Smooth muscle cell (in vitro differentiated cells): ENCODE measurements around the gene POU6F1. TPM values are rescaled to one million over a fixed set of nuclear protein-coding genes. Genes with fewer than 3 reads are reported as not detected.
A peak's percentile ranks its signal among the peaks of the same experiment; 100 is the strongest.

Experiments
- DNase-seq: peaks from one replicate; lab custom pipeline; 2025; ENCODE audit not compliant: unreplicated experiment; lab: John Stamatoyannopoulos, UW
- H2AFZ ChIP-seq: fragments of 200-600 bp; sonication (generic); 2 replicates; pipeline ENCODE4 v1.6.0; 2016; ENCODE audit warnings: antibody characterized with exemption, low read depth, mild to moderate bottlenecking
- H3F3A ChIP-seq: fragments of 200-600 bp; sonication (generic); 2 replicates; pipeline ENCODE4 v1.6.0; 2017; ENCODE audit warnings: antibody characterized with exemption, low read depth
- H3K27ac ChIP-seq: fragments of 200-600 bp; sonication (generic); 2 replicates; pipeline ENCODE4 v1.5.1; 2016; ENCODE audit warnings: low read depth, mild to moderate bottlenecking
- H3K27me3 ChIP-seq: fragments of 200-600 bp; sonication (generic); 2 replicates; pipeline ENCODE4 v1.6.1; 2016; ENCODE audit warnings: low read depth, mild to moderate bottlenecking
- H3K36me3 ChIP-seq: fragments of 200-600 bp; sonication (generic); 2 replicates; pipeline ENCODE4 v1.5.1; 2016; ENCODE audit warnings: low read depth
- H3K4me1 ChIP-seq: fragments of 200-600 bp; sonication (generic); 2 replicates; pipeline ENCODE4 v1.5.1; 2016; ENCODE audit warnings: low read depth
- H3K4me2 ChIP-seq: fragments of 200-600 bp; sonication (generic); 2 replicates; pipeline ENCODE4 v1.6.0; 2016; ENCODE audit warnings: mild to moderate bottlenecking
- H3K4me3 ChIP-seq: fragments of 200-600 bp; sonication (generic); 2 replicates; pipeline ENCODE4 v1.5.1; 2016; ENCODE audit warnings: mild to moderate bottlenecking
- H3K79me2 ChIP-seq: fragments of 200-600 bp; sonication (generic); 2 replicates; pipeline ENCODE4 v1.6.0; 2016; ENCODE audit warnings: low read depth, mild to moderate bottlenecking
- H3K9ac ChIP-seq: fragments of 200-600 bp; sonication (generic); 2 replicates; pipeline ENCODE4 v1.6.0; 2016; ENCODE audit warnings: low read depth
- H3K9me3 ChIP-seq: fragments of 200-600 bp; sonication (generic); replicated peaks from 2 replicates; pipeline ENCODE4 v1.5.1; 2016; ENCODE audit warnings: low read depth
- H4K20me1 ChIP-seq: fragments of 200-600 bp; sonication (generic); 2 replicates; pipeline ENCODE4 v1.6.0; 2016; ENCODE audit warnings: low read depth
- WGBS: methylation state at CpG from one replicate; pipeline ENCODE4 v1.1.7; 2016; ENCODE audit warnings: low lambda C conversion rate; 5-methylcytosine and 5-hydroxymethylcytosine counted together
- polyA plus RNA-seq: library from polyadenylated mRNA; unstranded; fragments of >200 nt; fragmentation: Nextera tagmentation; extraction: Ambion mirVana; gene quantifications from 2 replicates; pipeline ENCODE4 v1.2.1, GENCODE V29; 2016
- total RNA-seq: library from RNA; depleted of rRNA; stranded (reverse); fragments of >200 nt; gene quantifications from 2 replicates; pipeline ENCODE4 v1.2.3, GENCODE V29; 2014
- TF ChIP-seq, protein P1 (sequence below): fragments of 200-600 bp; sonication (generic); IDR thresholded peaks from 2 replicates; pipeline ENCODE4 v1.5.1; 2017; ENCODE audit warnings: borderline replicate concordance, mild to moderate bottlenecking, antibody characterized with exemption; ENCODE audit not compliant: insufficient read depth, poor library complexity, severe bottlenecking

POU6F1 gene
- total and polyA plus RNA-seq, 2 experiments from 2014 or later, result 4.6 to 7.9 TPM

- no peaks in the 10 kb centered on the region for H3F3A ChIP-seq
- H3K4me1 ChIP-seq, result no peaks in the 10 kb centered on the region
- H3K79me2 ChIP-seq, result peaks cover 81% of the 10 kb centered on the region
- peaks cover 76% of the 10 kb centered on the region for H4K20me1 ChIP-seq
- no peak overlapping the region for H3K9ac ChIP-seq
- H2AFZ ChIP-seq, result no peak overlapping the region
- TF ChIP-seq, protein P1, sequence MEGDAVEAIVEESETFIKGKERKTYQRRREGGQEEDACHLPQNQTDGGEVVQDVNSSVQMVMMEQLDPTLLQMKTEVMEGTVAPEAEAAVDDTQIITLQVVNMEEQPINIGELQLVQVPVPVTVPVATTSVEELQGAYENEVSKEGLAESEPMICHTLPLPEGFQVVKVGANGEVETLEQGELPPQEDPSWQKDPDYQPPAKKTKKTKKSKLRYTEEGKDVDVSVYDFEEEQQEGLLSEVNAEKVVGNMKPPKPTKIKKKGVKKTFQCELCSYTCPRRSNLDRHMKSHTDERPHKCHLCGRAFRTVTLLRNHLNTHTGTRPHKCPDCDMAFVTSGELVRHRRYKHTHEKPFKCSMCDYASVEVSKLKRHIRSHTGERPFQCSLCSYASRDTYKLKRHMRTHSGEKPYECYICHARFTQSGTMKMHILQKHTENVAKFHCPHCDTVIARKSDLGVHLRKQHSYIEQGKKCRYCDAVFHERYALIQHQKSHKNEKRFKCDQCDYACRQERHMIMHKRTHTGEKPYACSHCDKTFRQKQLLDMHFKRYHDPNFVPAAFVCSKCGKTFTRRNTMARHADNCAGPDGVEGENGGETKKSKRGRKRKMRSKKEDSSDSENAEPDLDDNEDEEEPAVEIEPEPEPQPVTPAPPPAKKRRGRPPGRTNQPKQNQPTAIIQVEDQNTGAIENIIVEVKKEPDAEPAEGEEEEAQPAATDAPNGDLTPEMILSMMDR, result no peak
- WGBS, result 100% methylated on average over 6 of the region's 6 CpGs
- peak overlapping the region; percentile 51 for H3K27ac ChIP-seq
- H3K9me3 ChIP-seq, result no peaks in the 10 kb centered on the region
- H3K36me3 ChIP-seq, result no peaks in the 10 kb centered on the region
- no peak overlapping the region for H3K4me3 ChIP-seq
- DNase-seq, result no peak
- no peaks in the 10 kb centered on the region for H3K27me3 ChIP-seq
- no peak overlapping the region for H3K4me2 ChIP-seq
Measured at GRCh38 chr12:51162217-51162616, 55.6 kb downstream of the POU6F1 start.

DNA sequence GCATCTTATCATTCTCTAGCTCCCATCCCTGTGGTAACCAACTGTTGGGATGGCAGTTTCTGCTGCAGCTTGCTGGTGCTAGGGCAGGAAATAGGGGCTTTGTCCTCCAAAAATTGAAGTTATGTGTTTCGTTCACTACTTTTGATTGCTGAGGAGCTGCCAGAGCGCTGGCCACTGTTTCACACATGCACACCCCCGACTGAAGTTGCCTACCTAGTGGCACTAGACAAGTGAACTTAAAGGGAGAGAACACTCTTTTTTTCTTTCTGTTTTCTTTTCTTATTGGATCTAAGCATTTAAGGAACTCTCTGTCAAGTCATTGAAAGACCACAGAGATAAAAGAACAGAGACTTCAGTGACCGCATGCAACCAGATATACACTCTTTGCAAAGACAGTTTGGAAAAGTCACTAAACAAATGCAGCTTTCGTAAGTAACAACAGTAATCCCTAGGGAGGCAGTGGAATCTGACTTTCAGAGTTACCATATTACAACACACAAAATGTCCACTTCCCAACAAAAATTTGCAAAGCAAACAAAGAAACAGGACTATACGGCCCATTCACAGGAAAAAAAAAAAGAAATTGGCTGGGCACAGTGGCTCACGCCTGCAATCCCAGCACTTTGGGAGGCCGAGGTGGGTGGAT is 56.9 kb downstream of the POU6F1 start:
- WGBS, result 41% methylated on average over 8 of the region's 8 CpGs
- H3K4me1 ChIP-seq, result no peaks in the 10 kb centered on the region
- no peak for DNase-seq
- H3K36me3 ChIP-seq, result no peaks in the 10 kb centered on the region
- TF ChIP-seq, protein P1, result no peak
- H3F3A ChIP-seq, result no peaks in the 10 kb centered on the region
- H3K9ac ChIP-seq, result no peak overlapping the region
- H4K20me1 ChIP-seq, result peaks cover 78% of the 10 kb centered on the region
- H3K4me3 ChIP-seq, result no peak overlapping the region
- H3K27ac ChIP-seq, result peak overlapping the region; percentile 51
- H3K9me3 ChIP-seq, result no peaks in the 10 kb centered on the region
- H3K79me2 ChIP-seq, result peaks cover 68% of the 10 kb centered on the region
- H3K27me3 ChIP-seq, result no peaks in the 10 kb centered on the region
- H3K4me2 ChIP-seq, result peak overlapping the region; percentile 75
- no peak overlapping the region for H2AFZ ChIP-seq

GRCh38 chr12:51156245-51156765 is 61.6 kb downstream of the POU6F1 start:
- no peak overlapping the region for H3K4me2 ChIP-seq
- TF ChIP-seq, protein P1, result no peak
- DNase-seq, result no peak
- no peaks in the 10 kb centered on the region for H3K4me1 ChIP-seq
- no peak overlapping the region for H3K9ac ChIP-seq
- no peaks in the 10 kb centered on the region for H3K9me3 ChIP-seq
- peaks cover 37% of the 10 kb centered on the region for H3K79me2 ChIP-seq
- no peak overlapping the region for H3K4me3 ChIP-seq
- no peaks in the 10 kb centered on the region for H3K36me3 ChIP-seq
- H3F3A ChIP-seq, result no peaks in the 10 kb centered on the region
- WGBS, result 99% methylated on average over 3 of the region's 3 CpGs
- no peak overlapping the region for H3K27ac ChIP-seq
- H3K27me3 ChIP-seq, result no peaks in the 10 kb centered on the region
- peaks cover 66% of the 10 kb centered on the region for H4K20me1 ChIP-seq
- no peak overlapping the region for H2AFZ ChIP-seq

- H4K20me1 ChIP-seq, result peaks cover 64% of the 10 kb centered on the region
- TF ChIP-seq, protein P1, result no peak
- no peaks in the 10 kb centered on the region for H3K36me3 ChIP-seq
- H3K27ac ChIP-seq, result no peak overlapping the region
- no peaks in the 10 kb centered on the region for H3K9me3 ChIP-seq
- DNase-seq, result no peak
- no peaks in the 10 kb centered on the region for H3F3A ChIP-seq
- H2AFZ ChIP-seq, result no peak overlapping the region
- H3K4me3 ChIP-seq, result no peak overlapping the region
- 88% methylated on average over 1 of the region's 1 CpG for WGBS
- no peak overlapping the region for H3K4me2 ChIP-seq
- H3K4me1 ChIP-seq, result no peaks in the 10 kb centered on the region
- no peak overlapping the region for H3K9ac ChIP-seq
- no peaks in the 10 kb centered on the region for H3K27me3 ChIP-seq
- peaks cover 20% of the 10 kb centered on the region for H3K79me2 ChIP-seq
Measured at GRCh38 chr12:51152953-51153352, 64.9 kb downstream of the POU6F1 start.
